Ectodermal cell (in vitro differentiated cells): ENCODE results near the gene ZNF283.
"Not testable (repeated sequence)": the region's sequence is repeated elsewhere in the genome, so short reads cannot be mapped to it uniquely, and the experiment has no call there.

ENCODE experiments used
- H3K27ac ChIP-seq: 2 replicates; pipeline ENCODE4 v1.7.0; 2013; ENCODE audit warnings: mild to moderate bottlenecking, low read depth, low read length; ENCODE audit not compliant: insufficient read depth, poor library complexity, severe bottlenecking
- H3K27me3 ChIP-seq: 2 replicates; pipeline ENCODE4 v1.7.0; 2013; ENCODE audit warnings: mild to moderate bottlenecking, low read length; ENCODE audit not compliant: insufficient read depth, control insufficient read depth, poor library complexity, severe bottlenecking
- H3K36me3 ChIP-seq: one replicate; pipeline ENCODE4 v1.7.0; 2013; ENCODE audit warnings: low read length; ENCODE audit not compliant: control insufficient read depth, insufficient read depth
- H3K4me1 ChIP-seq: one replicate; pipeline ENCODE4 v1.7.0; 2013; ENCODE audit warnings: low read length; ENCODE audit not compliant: control insufficient read depth, insufficient read depth
- H3K4me3 ChIP-seq: 2 replicates; pipeline ENCODE4 v1.7.0; 2013; ENCODE audit warnings: low read depth, low read length, control low read depth; ENCODE audit not compliant: insufficient read depth
- H3K9me3 ChIP-seq: 2 replicates; pipeline ENCODE4 v1.7.0; 2013; ENCODE audit warnings: mild to moderate bottlenecking, low read length, moderate library complexity; ENCODE audit not compliant: control insufficient read depth
- WGBS, 2 experiments: methylation state at CpG; one replicate each; pipeline ENCODE4 v1.1.7; 2013; ENCODE audit warnings: missing lambda C conversion rate in 2 of 2; 5-methylcytosine and 5-hydroxymethylcytosine counted together

The ZNF283 gene

GRCh38 chr19:43799502-43800142 is 27.5 kb upstream of the ZNF283 start:
- no peaks in the 10 kb centered on the region for H3K4me1 ChIP-seq
- H3K27ac ChIP-seq, result no peak overlapping the region
- H3K27me3 ChIP-seq, result peaks cover 59% of the 10 kb centered on the region
- 64 to 70% methylated on average over 6 of the region's 6 CpGs for WGBS, 2 experiments
- no peaks in the 10 kb centered on the region for H3K36me3 ChIP-seq
- H3K9me3 ChIP-seq, result no peaks in the 10 kb centered on the region
- H3K4me3 ChIP-seq, result no peak overlapping the region

GRCh38 chr19:43802216-43802951 is 24.7 kb upstream of the ZNF283 start, which contains the start of gene LYPD5:
Gene LYPD5 (minus strand): TSS chr19:43802447. CDS start chr19:43802380, 67 bp downstream.
- WGBS, 2 experiments, result 77 to 78% methylated on average over 12 of the region's 12 CpGs
- no peak within 1 kb of the TSS for H3K4me3 ChIP-seq
- no peaks in the 10 kb centered on the region for H3K4me1 ChIP-seq
- H3K9me3 ChIP-seq, result no peaks in the 10 kb centered on the region
- H3K36me3 ChIP-seq, result no peaks in the 10 kb centered on the region
- H3K27me3 ChIP-seq, result peaks cover 38% of the 10 kb centered on the region
- H3K27ac ChIP-seq, result no peak within 1 kb of the TSS

GRCh38 chr19:43804432-43804831 is 22.7 kb upstream of the ZNF283 start:
- H3K9me3 ChIP-seq, result no peaks in the 10 kb centered on the region
- no peak overlapping the region for H3K4me3 ChIP-seq
- WGBS, 2 experiments, result 53 to 65% methylated on average over 2 of the region's 2 CpGs
- H3K4me1 ChIP-seq, result no peaks in the 10 kb centered on the region
- no peaks in the 10 kb centered on the region for H3K36me3 ChIP-seq
- no peak overlapping the region for H3K27ac ChIP-seq
- peaks cover 17% of the 10 kb centered on the region for H3K27me3 ChIP-seq

- H3K4me3 ChIP-seq, H3K27ac ChIP-seq, H3K36me3 ChIP-seq, H3K27me3 ChIP-seq, H3K4me1 ChIP-seq, H3K9me3 ChIP-seq: not testable (repeated sequence)
- WGBS, 2 experiments, result 92 to 94% methylated on average over 6 of the region's 7 CpGs
These were observed 20.7 kb upstream of the ZNF283 start for GRCh38 chr19:43806401-43806800.

GRCh38 chr19:43806848-43807247 is 20.3 kb upstream of the ZNF283 start:
- no peaks in the 10 kb centered on the region for H3K36me3 ChIP-seq
- 79 to 85% methylated on average over 4 to 5 of the region's 5 CpGs for WGBS, 2 experiments
- no peaks in the 10 kb centered on the region for H3K4me1 ChIP-seq
- no peak overlapping the region for H3K4me3 ChIP-seq
- H3K27me3 ChIP-seq, result peaks cover 8% of the 10 kb centered on the region
- H3K27ac ChIP-seq, result no peak overlapping the region
- H3K9me3 ChIP-seq, result no peaks in the 10 kb centered on the region

GRCh38 chr19:43807651-43808050 is 19.5 kb upstream of the ZNF283 start:
- no peaks in the 10 kb centered on the region for H3K4me1 ChIP-seq
- no peaks in the 10 kb centered on the region for H3K36me3 ChIP-seq
- H3K27ac ChIP-seq, result no peak overlapping the region

GRCh38 chr19:43809762-43810696 is 17.1 kb upstream of the ZNF283 start:
- no peaks in the 10 kb centered on the region for H3K9me3 ChIP-seq
- WGBS, 2 experiments, result 42 to 44% methylated on average over 6 to 7 of the region's 8 CpGs
- H3K27ac ChIP-seq, result no peak overlapping the region
- no peak overlapping the region for H3K4me3 ChIP-seq
- no peaks in the 10 kb centered on the region for H3K36me3 ChIP-seq
- H3K27me3 ChIP-seq, result peaks cover 3% of the 10 kb centered on the region
- H3K4me1 ChIP-seq, result no peaks in the 10 kb centered on the region

More at GRCh38 chr19:43807651-43808050, 19.5 kb upstream of the ZNF283 start:
- no peaks in the 10 kb centered on the region for H3K9me3 ChIP-seq
- H3K27me3 ChIP-seq, result peaks cover 6% of the 10 kb centered on the region
- no peak overlapping the region for H3K4me3 ChIP-seq

GRCh38 chr19:43811837-43812236 is 15.3 kb upstream of the ZNF283 start:
- no peak overlapping the region for H3K27ac ChIP-seq
- no peaks in the 10 kb centered on the region for H3K4me1 ChIP-seq
- H3K27me3 ChIP-seq, result peaks cover 3% of the 10 kb centered on the region
- H3K4me3 ChIP-seq, result no peak overlapping the region
- H3K36me3 ChIP-seq, result no peaks in the 10 kb centered on the region
- WGBS, 2 experiments, result 50 to 53% methylated on average over 1 of the region's 1 CpG
- H3K9me3 ChIP-seq, result no peaks in the 10 kb centered on the region

GRCh38 chr19:43812259-43812658 is 14.9 kb upstream of the ZNF283 start:
- Histone ChIP-seq H3K36me3 (no peaks in the 10 kb centered on the region), H3K27me3 (peaks cover 3% of the 10 kb centered on the region), H3K27ac (no peak overlapping the region), H3K4me1 (no peaks in the 10 kb centered on the region), H3K9me3 (no peaks in the 10 kb centered on the region), H3K4me3 (no peak overlapping the region)
- WGBS, 2 experiments, result 76 to 95% methylated on average over 1 of the region's 1 CpG

GRCh38 chr19:43812688-43813087 is 14.4 kb upstream of the ZNF283 start:
- peaks cover 3% of the 10 kb centered on the region for H3K27me3 ChIP-seq
- no peak overlapping the region for H3K27ac ChIP-seq
- no peaks in the 10 kb centered on the region for H3K9me3 ChIP-seq
- H3K4me3 ChIP-seq, result no peak overlapping the region
- no peaks in the 10 kb centered on the region for H3K36me3 ChIP-seq
- no peaks in the 10 kb centered on the region for H3K4me1 ChIP-seq
- 84 to 88% methylated on average over 6 of the region's 6 CpGs for WGBS, 2 experiments
